Right lobe of liver (tissue), 4 donors: ENCODE results near the gene ID1.

Experiments used
- CTCF ChIP-seq, 4 donors: fragments of 200-600 bp in 3 of 4; fragments of 450-650 bp in 1 of 4; IDR thresholded peaks; one replicate each; pipeline versions ENCODE4 v1.5.1 to v1.8.0; 2016 to 2022; ENCODE audit warnings: antibody characterized with exemption in 4 of 4, mild to moderate bottlenecking in 2 of 4
- POLR2A ChIP-seq: fragments of 450-650 bp; IDR thresholded peaks from one replicate; pipeline ENCODE4 v1.6.1; 2017; ENCODE audit warnings: antibody characterized with exemption, mild to moderate bottlenecking
- donor health status: DM: no; HTN: no; CAD: no.
- donor health status: DM: no; HTN: no; CAD: no.
- donor health status: DM: no; HTN: yes; CAD: no.

DNA sequence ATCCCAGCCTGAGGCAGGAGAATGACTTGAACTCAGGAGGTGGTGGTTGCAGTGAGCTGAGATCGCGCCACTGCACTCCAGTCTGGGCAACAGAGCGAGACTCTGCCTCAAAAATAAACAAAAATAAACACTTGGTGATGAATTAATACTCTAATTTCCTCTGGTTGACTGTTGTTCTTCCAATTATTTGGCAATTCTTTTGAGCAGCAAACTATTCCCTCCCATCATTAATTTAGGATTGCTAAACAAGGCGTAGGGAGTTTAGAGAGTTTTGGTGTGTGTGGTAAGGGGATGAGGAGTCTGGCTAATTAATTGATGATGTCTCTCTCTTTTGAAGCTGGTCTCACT is 2.7 kb upstream of the ID1 start:
- no peak for TF ChIP-seq CTCF (IDR thresholded peaks at IDR 0.05)
- TF ChIP-seq POLR2A, result no peak
